ES-I3 (cell line): ENCODE results near the gene GULP1.

ENCODE experiments used
- H3K36me3 ChIP-seq: 2 replicates; pipeline ENCODE4 v1.6.1; 2013; ENCODE audit warnings: mild to moderate bottlenecking, low read length, control low read depth, moderate library complexity; ENCODE audit not compliant: insufficient read depth
- H3K4me1 ChIP-seq: 2 replicates; pipeline ENCODE4 v1.6.1; 2013; ENCODE audit warnings: mild to moderate bottlenecking, control low read depth, low read length; ENCODE audit not compliant: insufficient read depth
- H3K9ac ChIP-seq: 2 replicates; pipeline ENCODE4 v1.6.1; 2013; ENCODE audit warnings: low read depth, mild to moderate bottlenecking, low read length, moderate library complexity
- H3K9me3 ChIP-seq: 2 replicates; pipeline ENCODE4 v1.6.1; 2013; ENCODE audit warnings: mild to moderate bottlenecking, low read length, moderate library complexity; ENCODE audit not compliant: control insufficient read depth, insufficient read depth

The GULP1 gene

GRCh38 chr2:188481474-188481873, 189.8 kb downstream of the GULP1 start:
- no peak overlapping the region for H3K9ac ChIP-seq
- H3K9me3 ChIP-seq = no peaks in the 10 kb centered on the region
- H3K4me1 ChIP-seq = peaks cover 24% of the 10 kb centered on the region
- no peaks in the 10 kb centered on the region for H3K36me3 ChIP-seq

GRCh38 chr2:188485496-188485895, 193.8 kb downstream of the GULP1 start:
- H3K36me3 ChIP-seq = no peaks in the 10 kb centered on the region
- no peak overlapping the region for H3K9ac ChIP-seq
- H3K4me1 ChIP-seq = no peaks in the 10 kb centered on the region
- no peaks in the 10 kb centered on the region for H3K9me3 ChIP-seq

- no peak overlapping the region for H3K9ac ChIP-seq
- no peaks in the 10 kb centered on the region for H3K9me3 ChIP-seq
- H3K4me1 ChIP-seq = no peaks in the 10 kb centered on the region
- H3K36me3 ChIP-seq = no peaks in the 10 kb centered on the region; the same call in 1 of the 2 replicates
Observed at GRCh38 chr2:188492751-188493150, 201.1 kb downstream of the GULP1 start.

- H3K9me3 ChIP-seq = no peaks in the 10 kb centered on the region
- no peaks in the 10 kb centered on the region for H3K4me1 ChIP-seq
- no peaks in the 10 kb centered on the region; the same call in 1 of the 2 replicates for H3K36me3 ChIP-seq
- H3K9ac ChIP-seq = no peak overlapping the region
Observed at GRCh38 chr2:188494906-188495305, 203.2 kb downstream of the GULP1 start.

- Histone ChIP-seq H3K9ac (no peak overlapping the region), H3K9me3 (no peaks in the 10 kb centered on the region)
Observed at GRCh38 chr2:188495969-188496431, 204.3 kb downstream of the GULP1 start.

GRCh38 chr2:188497726-188498125, 206.1 kb downstream of the GULP1 start:
- Histone ChIP-seq H3K36me3 (no peaks in the 10 kb centered on the region; the same call in 1 of the 2 replicates), H3K4me1 (no peaks in the 10 kb centered on the region), H3K9me3 (no peaks in the 10 kb centered on the region), H3K9ac (no peak overlapping the region)

More at GRCh38 chr2:188495969-188496431, 204.3 kb downstream of the GULP1 start:
- Histone ChIP-seq H3K36me3 (no peaks in the 10 kb centered on the region; the same call in 1 of the 2 replicates), H3K4me1 (no peaks in the 10 kb centered on the region)

- Histone ChIP-seq H3K9me3 (no peaks in the 10 kb centered on the region), H3K4me1 (no peaks in the 10 kb centered on the region), H3K36me3 (no peaks in the 10 kb centered on the region), H3K9ac (no peak overlapping the region)
Observed at GRCh38 chr2:188503975-188504374, 212.3 kb downstream of the GULP1 start.

- Histone ChIP-seq H3K9me3 (no peaks in the 10 kb centered on the region), H3K9ac (no peak overlapping the region), H3K4me1 (no peaks in the 10 kb centered on the region), H3K36me3 (no peaks in the 10 kb centered on the region)
Observed at GRCh38 chr2:188506843-188507242, 215.2 kb downstream of the GULP1 start.

GRCh38 chr2:188511346-188511745, 219.7 kb downstream of the GULP1 start:
- H3K9ac ChIP-seq = no peak overlapping the region
- H3K36me3 ChIP-seq = no peaks in the 10 kb centered on the region
- no peaks in the 10 kb centered on the region; the same call in 1 of the 2 replicates for H3K4me1 ChIP-seq
- H3K9me3 ChIP-seq = no peaks in the 10 kb centered on the region

- Histone ChIP-seq H3K9ac (no peak overlapping the region), H3K4me1 (no peaks in the 10 kb centered on the region; the same call in 1 of the 2 replicates), H3K9me3 (no peaks in the 10 kb centered on the region), H3K36me3 (no peaks in the 10 kb centered on the region)
Observed at GRCh38 chr2:188512456-188512855, 220.8 kb downstream of the GULP1 start.

- H3K36me3 ChIP-seq = no peaks in the 10 kb centered on the region; the same call in 1 of the 2 replicates
- peaks cover 8% of the 10 kb centered on the region; the same call in 1 of the 2 replicates for H3K4me1 ChIP-seq
- H3K9ac ChIP-seq = no peak overlapping the region
- H3K9me3 ChIP-seq = no peaks in the 10 kb centered on the region
Observed at GRCh38 chr2:188515918-188516317, 224.2 kb downstream of the GULP1 start.

GRCh38 chr2:188517549-188518215, 226.0 kb downstream of the GULP1 start:
- Histone ChIP-seq H3K4me1 (peaks cover 8% of the 10 kb centered on the region; the same call in 1 of the 2 replicates), H3K36me3 (no peaks in the 10 kb centered on the region; the same call in 1 of the 2 replicates), H3K9me3 (no peaks in the 10 kb centered on the region), H3K9ac (no peak overlapping the region)

- Histone ChIP-seq H3K36me3 (no peaks in the 10 kb centered on the region; the same call in 1 of the 2 replicates), H3K4me1 (peaks cover 8% of the 10 kb centered on the region; the same call in 1 of the 2 replicates), H3K9ac (no peak overlapping the region), H3K9me3 (no peaks in the 10 kb centered on the region)
Observed at GRCh38 chr2:188518381-188518780, 226.7 kb downstream of the GULP1 start.

- Histone ChIP-seq H3K9ac (no peak overlapping the region), H3K9me3 (no peaks in the 10 kb centered on the region), H3K36me3 (no peaks in the 10 kb centered on the region; the same call in 1 of the 2 replicates), H3K4me1 (peaks cover 8% of the 10 kb centered on the region; the same call in 1 of the 2 replicates)
Observed at GRCh38 chr2:188519136-188519535, 227.5 kb downstream of the GULP1 start.

- Histone ChIP-seq H3K9ac (no peak overlapping the region), H3K4me1 (0 out of 2 replicates have a peak, but pooled peaks cover 8% of the 10 kb centered on the region), H3K9me3 (no peaks in the 10 kb centered on the region), H3K36me3 (peaks cover 2% of the 10 kb centered on the region; the same call in 1 of the 2 replicates)
Observed at GRCh38 chr2:188522517-188522916, 230.8 kb downstream of the GULP1 start.
